Smooth muscle cell (in vitro differentiated cells): Measurements from ENCODE around the gene STARD13. TPM values are rescaled to one million over a fixed set of nuclear protein-coding genes. Genes with fewer than 3 reads are reported as not detected.

Experiments used
- DNase-seq: peaks from one replicate; lab custom pipeline; 2025; ENCODE audit not compliant: unreplicated experiment; lab: John Stamatoyannopoulos, UW
- H2AFZ ChIP-seq: fragments of 200-600 bp; sonication (generic); 2 replicates; pipeline ENCODE4 v1.6.0; 2016; ENCODE audit warnings: antibody characterized with exemption, low read depth, mild to moderate bottlenecking
- H3F3A ChIP-seq: fragments of 200-600 bp; sonication (generic); 2 replicates; pipeline ENCODE4 v1.6.0; 2017; ENCODE audit warnings: antibody characterized with exemption, low read depth
- H3K27ac ChIP-seq: fragments of 200-600 bp; sonication (generic); 2 replicates; pipeline ENCODE4 v1.5.1; 2016; ENCODE audit warnings: low read depth, mild to moderate bottlenecking
- H3K27me3 ChIP-seq: fragments of 200-600 bp; sonication (generic); 2 replicates; pipeline ENCODE4 v1.6.1; 2016; ENCODE audit warnings: low read depth, mild to moderate bottlenecking
- H3K36me3 ChIP-seq: fragments of 200-600 bp; sonication (generic); 2 replicates; pipeline ENCODE4 v1.5.1; 2016; ENCODE audit warnings: low read depth
- H3K4me1 ChIP-seq: fragments of 200-600 bp; sonication (generic); 2 replicates; pipeline ENCODE4 v1.5.1; 2016; ENCODE audit warnings: low read depth
- H3K4me2 ChIP-seq: fragments of 200-600 bp; sonication (generic); 2 replicates; pipeline ENCODE4 v1.6.0; 2016; ENCODE audit warnings: mild to moderate bottlenecking
- H3K4me3 ChIP-seq: fragments of 200-600 bp; sonication (generic); 2 replicates; pipeline ENCODE4 v1.5.1; 2016; ENCODE audit warnings: mild to moderate bottlenecking
- H3K79me2 ChIP-seq: fragments of 200-600 bp; sonication (generic); 2 replicates; pipeline ENCODE4 v1.6.0; 2016; ENCODE audit warnings: low read depth, mild to moderate bottlenecking
- H3K9ac ChIP-seq: fragments of 200-600 bp; sonication (generic); 2 replicates; pipeline ENCODE4 v1.6.0; 2016; ENCODE audit warnings: low read depth
- H3K9me3 ChIP-seq: fragments of 200-600 bp; sonication (generic); replicated peaks from 2 replicates; pipeline ENCODE4 v1.5.1; 2016; ENCODE audit warnings: low read depth
- H4K20me1 ChIP-seq: fragments of 200-600 bp; sonication (generic); 2 replicates; pipeline ENCODE4 v1.6.0; 2016; ENCODE audit warnings: low read depth
- CTCF ChIP-seq: fragments of 200-600 bp; sonication (generic); IDR thresholded peaks from 2 replicates; pipeline ENCODE4 v1.5.1; 2017; ENCODE audit warnings: borderline replicate concordance, mild to moderate bottlenecking, antibody characterized with exemption; ENCODE audit not compliant: insufficient read depth, poor library complexity, severe bottlenecking
- WGBS: methylation state at CpG from one replicate; pipeline ENCODE4 v1.1.7; 2016; ENCODE audit warnings: low lambda C conversion rate; 5-methylcytosine and 5-hydroxymethylcytosine counted together
- polyA plus RNA-seq: library from polyadenylated mRNA; unstranded; fragments of >200 nt; fragmentation: Nextera tagmentation; extraction: Ambion mirVana; gene quantifications from 2 replicates; pipeline ENCODE4 v1.2.1, GENCODE V29; 2016
- total RNA-seq: library from RNA; depleted of rRNA; stranded (reverse); fragments of >200 nt; gene quantifications from 2 replicates; pipeline ENCODE4 v1.2.3, GENCODE V29; 2014

Gene STARD13
- total and polyA plus RNA-seq, 2 experiments from 2014 or later = 12.4 to 18.8 TPM

DNA sequence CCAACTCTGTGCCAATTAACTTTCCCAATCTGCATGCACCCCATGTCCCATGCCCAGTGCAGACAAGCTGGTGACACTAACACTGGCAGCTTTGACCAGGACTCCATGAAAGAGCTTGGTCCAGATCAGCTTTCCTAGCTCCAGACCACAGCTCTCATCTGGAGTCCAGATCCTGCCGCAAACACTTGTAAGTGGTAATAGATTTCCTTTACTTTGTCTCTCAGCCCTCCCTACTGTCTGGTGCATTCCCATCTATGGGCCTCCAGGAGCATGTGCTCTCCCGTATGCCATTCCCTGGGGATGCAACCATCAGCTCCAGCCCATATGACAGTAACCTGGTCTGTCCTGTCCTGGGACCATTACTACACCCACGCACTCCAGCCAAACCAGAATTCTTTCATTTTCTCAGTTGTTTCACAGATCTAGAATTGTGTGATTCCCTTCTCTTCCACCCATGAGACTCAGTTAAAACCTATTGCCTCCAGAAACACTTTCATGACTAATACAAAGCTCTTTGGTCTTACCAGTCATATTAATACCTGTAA, 4.9 kb upstream of the STARD13 start:
- H4K20me1 ChIP-seq = no peaks in the 10 kb centered on the region
- no peaks in the 10 kb centered on the region for H3K36me3 ChIP-seq
- no peak overlapping the region for H3K9ac ChIP-seq
- H3K4me1 ChIP-seq = peaks cover 6% of the 10 kb centered on the region
- no peak overlapping the region for H3K4me2 ChIP-seq
- no peak for TF ChIP-seq CTCF
- no peaks in the 10 kb centered on the region for H3K27me3 ChIP-seq
- no peaks in the 10 kb centered on the region for H3K79me2 ChIP-seq
- DNase-seq = no peak
- WGBS = 72% methylated on average over 3 of the region's 3 CpGs
- H3K4me3 ChIP-seq = no peak overlapping the region
- no peaks in the 10 kb centered on the region for H3K9me3 ChIP-seq
- H2AFZ ChIP-seq = no peak overlapping the region
- H3K27ac ChIP-seq = no peak overlapping the region
- peaks cover 8% of the 10 kb centered on the region for H3F3A ChIP-seq

DNA sequence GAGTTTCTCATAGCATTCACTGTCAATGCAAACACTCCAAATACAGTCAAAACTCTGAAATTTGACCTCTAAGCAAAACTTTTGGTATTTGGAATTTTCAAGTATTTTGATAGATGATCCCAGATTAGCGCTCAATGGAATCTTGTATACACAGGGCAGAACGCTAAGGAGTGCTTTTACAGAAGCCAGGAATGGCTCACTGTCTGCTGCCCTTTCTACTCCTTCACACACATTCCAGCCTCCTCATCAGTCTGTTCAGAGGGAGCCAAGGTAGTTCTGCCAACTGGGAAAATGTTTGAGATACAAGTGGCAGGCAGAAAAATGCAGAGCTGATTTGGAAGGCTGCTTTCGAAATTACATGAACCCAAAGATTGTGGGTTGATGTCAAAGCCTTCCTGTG, 4.4 kb upstream of the STARD13 start:
- H3K36me3 ChIP-seq = no peaks in the 10 kb centered on the region
- H4K20me1 ChIP-seq = no peaks in the 10 kb centered on the region
- no peak overlapping the region for H3K9ac ChIP-seq
- H3K27ac ChIP-seq = no peak overlapping the region
- 84% methylated on average over 3 of the region's 3 CpGs for WGBS
- H3K79me2 ChIP-seq = peaks cover 3% of the 10 kb centered on the region
- DNase-seq = no peak
- no peak overlapping the region for H3K4me3 ChIP-seq
- peaks cover 6% of the 10 kb centered on the region for H3K4me1 ChIP-seq
- peaks cover 12% of the 10 kb centered on the region for H3F3A ChIP-seq
- no peak overlapping the region for H2AFZ ChIP-seq
- no peak overlapping the region for H3K4me2 ChIP-seq
- no peaks in the 10 kb centered on the region for H3K9me3 ChIP-seq
- TF ChIP-seq CTCF = no peak
- H3K27me3 ChIP-seq = no peaks in the 10 kb centered on the region

- Histone ChIP-seq H2AFZ (no peak overlapping the region), H3K9ac (no peak overlapping the region), H3K27me3 (no peaks in the 10 kb centered on the region), H3K4me3 (no peak overlapping the region), H3K79me2 (peaks cover 30% of the 10 kb centered on the region), H3K27ac (no peak overlapping the region), H3F3A (peaks cover 21% of the 10 kb centered on the region), H3K9me3 (no peaks in the 10 kb centered on the region), H3K4me1 (peaks cover 19% of the 10 kb centered on the region), H4K20me1 (no peaks in the 10 kb centered on the region), H3K4me2 (no peak overlapping the region), H3K36me3 (no peaks in the 10 kb centered on the region)
- no peak for TF ChIP-seq CTCF
- 86% methylated on average over 15 of the region's 15 CpGs for WGBS
- no peak for DNase-seq
These were observed 1.8 kb upstream of the STARD13 start for GRCh38 chr13:33287142-33287882.
